GM23338 (cell line): ENCODE results near the gene CUX1.

Experiments
- CREB1 ChIP-seq: fragments of 250-450 bp; sonication (Bioruptor Pico); IDR thresholded peaks from 2 replicates; pipeline ENCODE4 v1.5.0; 2020; ENCODE audit warnings: low read depth, mild to moderate bottlenecking, moderate library complexity
- EZH2 ChIP-seq: fragments of 200-600 bp; sonication (generic); IDR thresholded peaks from one replicate; pipeline ENCODE4 v1.8.0; 2017; ENCODE audit warnings: antibody characterized with exemption, mild to moderate bottlenecking, low read depth; ENCODE audit not compliant: unreplicated experiment
- EZH2phosphoT487 ChIP-seq: fragments of 200-600 bp; sonication (generic); IDR thresholded peaks from one replicate; pipeline ENCODE4 v1.8.1; 2018; ENCODE audit warnings: antibody characterized with exemption; ENCODE audit not compliant: unreplicated experiment
- JUNB ChIP-seq: IDR thresholded peaks from one replicate; pipeline ENCODE4 v1.6.1; 2016; ENCODE audit warnings: antibody characterized with exemption; ENCODE audit not compliant: unreplicated experiment
- POLR2AphosphoS5 ChIP-seq: IDR thresholded peaks from 2 replicates; pipeline ENCODE4 v1.6.1; 2016; ENCODE audit warnings: antibody characterized with exemption, low read depth
- TF ChIP-seq, protein P1 (sequence below), 2 experiments: fragments of 200-600 bp in 1 of 2; sonication (generic) in 1 of 2; conservative IDR thresholded peaks; 2 replicates each; pipeline versions ENCODE4 v1.5.1 to v1.6.1; 2016 to 2017; ENCODE audit warnings: antibody characterized with exemption in 2 of 2, low read depth in 2 of 2, mild to moderate bottlenecking in 2 of 2, moderate library complexity in 1 of 2
- TF ChIP-seq, protein P2 (sequence below): IDR thresholded peaks from one replicate; pipeline ENCODE4 v1.6.1; 2018; ENCODE audit warnings: antibody characterized with exemption; ENCODE audit not compliant: unreplicated experiment
- TF ChIP-seq, protein P3 (sequence below): IDR thresholded peaks from 2 replicates; pipeline ENCODE4 v1.6.1; 2016; ENCODE audit warnings: antibody characterized with exemption

DNA sequence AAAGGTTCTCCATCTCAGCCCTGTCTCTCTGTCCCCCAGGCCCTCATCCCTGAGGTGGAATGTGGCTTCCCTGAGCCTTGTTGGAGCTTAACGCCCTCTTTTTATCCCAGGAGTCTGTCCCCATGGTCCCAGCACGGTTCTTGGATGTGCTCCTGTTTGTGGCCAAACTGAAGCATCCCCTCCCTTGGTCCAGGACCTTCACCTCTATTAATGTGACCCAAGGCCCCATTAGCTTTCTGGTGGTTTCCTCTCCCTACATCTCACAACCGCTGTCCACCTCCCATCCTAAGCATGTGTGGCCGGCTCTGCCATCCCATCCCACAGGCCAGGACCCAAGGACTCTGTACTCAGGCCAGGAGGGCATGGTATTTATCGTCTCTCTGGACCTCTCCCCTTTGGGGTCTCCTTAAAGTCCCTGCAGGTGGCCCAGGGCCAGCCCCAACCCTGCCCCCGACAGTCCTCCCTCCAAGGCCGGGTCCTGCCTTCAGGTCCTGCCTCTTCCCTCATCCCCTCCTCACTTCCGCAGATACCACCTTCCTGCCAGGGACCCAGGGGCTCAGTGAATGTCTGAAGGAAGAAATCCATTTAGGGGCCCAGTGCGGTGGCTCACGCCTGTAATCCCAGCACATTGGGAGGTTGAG is 453.9 kb downstream of the CUX1 start:
- TF ChIP-seq, protein P1, sequence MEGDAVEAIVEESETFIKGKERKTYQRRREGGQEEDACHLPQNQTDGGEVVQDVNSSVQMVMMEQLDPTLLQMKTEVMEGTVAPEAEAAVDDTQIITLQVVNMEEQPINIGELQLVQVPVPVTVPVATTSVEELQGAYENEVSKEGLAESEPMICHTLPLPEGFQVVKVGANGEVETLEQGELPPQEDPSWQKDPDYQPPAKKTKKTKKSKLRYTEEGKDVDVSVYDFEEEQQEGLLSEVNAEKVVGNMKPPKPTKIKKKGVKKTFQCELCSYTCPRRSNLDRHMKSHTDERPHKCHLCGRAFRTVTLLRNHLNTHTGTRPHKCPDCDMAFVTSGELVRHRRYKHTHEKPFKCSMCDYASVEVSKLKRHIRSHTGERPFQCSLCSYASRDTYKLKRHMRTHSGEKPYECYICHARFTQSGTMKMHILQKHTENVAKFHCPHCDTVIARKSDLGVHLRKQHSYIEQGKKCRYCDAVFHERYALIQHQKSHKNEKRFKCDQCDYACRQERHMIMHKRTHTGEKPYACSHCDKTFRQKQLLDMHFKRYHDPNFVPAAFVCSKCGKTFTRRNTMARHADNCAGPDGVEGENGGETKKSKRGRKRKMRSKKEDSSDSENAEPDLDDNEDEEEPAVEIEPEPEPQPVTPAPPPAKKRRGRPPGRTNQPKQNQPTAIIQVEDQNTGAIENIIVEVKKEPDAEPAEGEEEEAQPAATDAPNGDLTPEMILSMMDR (conservative IDR thresholded peaks at IDR 0.05; ENCODE audit: low read depth in 2 of 2) = no peak
- no peak for TF ChIP-seq EZH2
- TF ChIP-seq, protein P2, sequence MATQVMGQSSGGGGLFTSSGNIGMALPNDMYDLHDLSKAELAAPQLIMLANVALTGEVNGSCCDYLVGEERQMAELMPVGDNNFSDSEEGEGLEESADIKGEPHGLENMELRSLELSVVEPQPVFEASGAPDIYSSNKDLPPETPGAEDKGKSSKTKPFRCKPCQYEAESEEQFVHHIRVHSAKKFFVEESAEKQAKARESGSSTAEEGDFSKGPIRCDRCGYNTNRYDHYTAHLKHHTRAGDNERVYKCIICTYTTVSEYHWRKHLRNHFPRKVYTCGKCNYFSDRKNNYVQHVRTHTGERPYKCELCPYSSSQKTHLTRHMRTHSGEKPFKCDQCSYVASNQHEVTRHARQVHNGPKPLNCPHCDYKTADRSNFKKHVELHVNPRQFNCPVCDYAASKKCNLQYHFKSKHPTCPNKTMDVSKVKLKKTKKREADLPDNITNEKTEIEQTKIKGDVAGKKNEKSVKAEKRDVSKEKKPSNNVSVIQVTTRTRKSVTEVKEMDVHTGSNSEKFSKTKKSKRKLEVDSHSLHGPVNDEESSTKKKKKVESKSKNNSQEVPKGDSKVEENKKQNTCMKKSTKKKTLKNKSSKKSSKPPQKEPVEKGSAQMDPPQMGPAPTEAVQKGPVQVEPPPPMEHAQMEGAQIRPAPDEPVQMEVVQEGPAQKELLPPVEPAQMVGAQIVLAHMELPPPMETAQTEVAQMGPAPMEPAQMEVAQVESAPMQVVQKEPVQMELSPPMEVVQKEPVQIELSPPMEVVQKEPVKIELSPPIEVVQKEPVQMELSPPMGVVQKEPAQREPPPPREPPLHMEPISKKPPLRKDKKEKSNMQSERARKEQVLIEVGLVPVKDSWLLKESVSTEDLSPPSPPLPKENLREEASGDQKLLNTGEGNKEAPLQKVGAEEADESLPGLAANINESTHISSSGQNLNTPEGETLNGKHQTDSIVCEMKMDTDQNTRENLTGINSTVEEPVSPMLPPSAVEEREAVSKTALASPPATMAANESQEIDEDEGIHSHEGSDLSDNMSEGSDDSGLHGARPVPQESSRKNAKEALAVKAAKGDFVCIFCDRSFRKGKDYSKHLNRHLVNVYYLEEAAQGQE = no peak
- TF ChIP-seq JUNB = no peak
- no peak for TF ChIP-seq POLR2AphosphoS5
- no peak for TF ChIP-seq EZH2phosphoT487
- no peak for TF ChIP-seq CREB1
- TF ChIP-seq, protein P3, sequence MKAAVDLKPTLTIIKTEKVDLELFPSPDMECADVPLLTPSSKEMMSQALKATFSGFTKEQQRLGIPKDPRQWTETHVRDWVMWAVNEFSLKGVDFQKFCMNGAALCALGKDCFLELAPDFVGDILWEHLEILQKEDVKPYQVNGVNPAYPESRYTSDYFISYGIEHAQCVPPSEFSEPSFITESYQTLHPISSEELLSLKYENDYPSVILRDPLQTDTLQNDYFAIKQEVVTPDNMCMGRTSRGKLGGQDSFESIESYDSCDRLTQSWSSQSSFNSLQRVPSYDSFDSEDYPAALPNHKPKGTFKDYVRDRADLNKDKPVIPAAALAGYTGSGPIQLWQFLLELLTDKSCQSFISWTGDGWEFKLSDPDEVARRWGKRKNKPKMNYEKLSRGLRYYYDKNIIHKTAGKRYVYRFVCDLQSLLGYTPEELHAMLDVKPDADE = no peak
